GM20000 (cell line): ENCODE data around the gene PADI6.

Experiments
- DNase-seq: peaks from one replicate; pipeline ENCODE4 v3.0.0; 2012; ENCODE audit warnings: low spot score
- CTCF ChIP-seq: IDR thresholded peaks from 2 replicates; pipeline ENCODE4 v1.5.1; 2012; ENCODE audit warnings: mild to moderate bottlenecking, control low read depth; ENCODE audit errors: extremely low read depth, missing control alignments

The PADI6 gene

GRCh38 chr1:17441993-17442357 is 70.0 kb downstream of the PADI6 start:
- no peak for DNase-seq
- TF ChIP-seq CTCF: no peak

- no peak for DNase-seq
- no peak for TF ChIP-seq CTCF
Observed at GRCh38 chr1:17442841-17443240, 70.8 kb downstream of the PADI6 start.

GRCh38 chr1:17447501-17447992 is 75.6 kb downstream of the PADI6 start:
- no peak for DNase-seq
- no peak for TF ChIP-seq CTCF
